HepG2 (cell line): ENCODE results near the gene SEPHS2. TPM values are rescaled to one million over a fixed set of nuclear protein-coding genes. Genes with fewer than 3 reads are reported as not detected.

Source experiments
- FOXC1 ChIP-seq: sonication (generic); formaldehyde crosslinking; IDR thresholded peaks from 2 replicates; pipeline ENCODE4 v1.8.0; 2022; ENCODE audit warnings: mild to moderate bottlenecking, missing genetic modification reagents, borderline replicate concordance
- HOXD1 ChIP-seq: sonication (generic); formaldehyde crosslinking; IDR thresholded peaks from 2 replicates; pipeline ENCODE4 v1.5.0; 2020; ENCODE audit warnings: missing genetic modification reagents
- KAT8 ChIP-seq: IDR thresholded peaks from 2 replicates; pipeline ENCODE4 v1.6.1; 2016; ENCODE audit warnings: missing genetic modification reagents, missing compliant biosample characterization
- MZF1 ChIP-seq: sonication (generic); formaldehyde crosslinking; IDR thresholded peaks from 2 replicates; pipeline ENCODE4 v1.8.1; 2023; ENCODE audit warnings: mild to moderate bottlenecking, missing genetic modification reagents, borderline replicate concordance
- NAIF1 ChIP-seq: sonication (generic); formaldehyde crosslinking; IDR thresholded peaks from 2 replicates; pipeline ENCODE4 v1.5.0; 2020; ENCODE audit warnings: mild to moderate bottlenecking, missing genetic modification reagents, borderline replicate concordance
- ZBTB7A ChIP-seq: sonication (generic); formaldehyde crosslinking; IDR thresholded peaks from 2 replicates; pipeline ENCODE4 v1.8.0; 2022; ENCODE audit warnings: mild to moderate bottlenecking, missing genetic modification reagents
- ZSCAN22 ChIP-seq: sonication (generic); formaldehyde crosslinking; IDR thresholded peaks from 2 replicates; pipeline ENCODE4 v1.4.0; 2020; ENCODE audit warnings: mild to moderate bottlenecking, missing genetic modification reagents
- ZSCAN29 ChIP-seq: sonication (generic); formaldehyde crosslinking; conservative IDR thresholded peaks from 2 replicates; pipeline ENCODE4 v1.4.0; 2020; ENCODE audit warnings: mild to moderate bottlenecking, missing genetic modification reagents
- polyA plus RNA-seq, 8 experiments: library from polyadenylated mRNA; depleted of rRNA in 3 of 8; stranded (reverse) in 7 of 8; unstranded in 1 of 8; fragments of >200 nt; fragmentation: Illumina TruSeq in 4 of 8; extraction: Trizol in 4 of 8; gene quantifications; 2 replicates each; pipeline versions ENCODE4 v1.2.1 to v1.2.3, GENCODE V29; 2011 to 2016; ENCODE audit warnings: low read depth in 4 of 8, missing spikeins in 1 of 8, mixed read lengths in 1 of 8; ENCODE audit not compliant: insufficient read depth in 1 of 8
- total RNA-seq, 5 experiments: library from RNA; depleted of rRNA; stranded (reverse); fragments of >200 nt; fragmentation: Illumina TruSeq; extraction: Trizol; gene quantifications; 2 replicates each; pipeline ENCODE4 v1.2.3, GENCODE V29; 2016; ENCODE audit warnings: low read depth in 1 of 5
- TF ChIP-seq, protein P1 (sequence below): sonication (generic); formaldehyde crosslinking; IDR thresholded peaks from 2 replicates; pipeline ENCODE4 v1.8.0; 2023; ENCODE audit warnings: mild to moderate bottlenecking, missing genetic modification reagents
- TF ChIP-seq, protein P2 (sequence below): sonication (generic); formaldehyde crosslinking; IDR thresholded peaks from 2 replicates; pipeline ENCODE4 v1.8.0; 2022; ENCODE audit warnings: missing genetic modification reagents, low read depth, mild to moderate bottlenecking, borderline replicate concordance
- TF ChIP-seq, protein P3 (sequence below): conservative IDR thresholded peaks from 2 replicates; pipeline ENCODE4 v1.6.1; 2018; ENCODE audit warnings: missing genetic modification reagents
- TF ChIP-seq, protein P4 (sequence below): IDR thresholded peaks from 2 replicates; pipeline ENCODE4 v1.6.1; 2018; ENCODE audit warnings: missing genetic modification reagents
- TF ChIP-seq, protein P5 (sequence below): sonication (generic); formaldehyde crosslinking; IDR thresholded peaks from 2 replicates; pipeline ENCODE4 v1.5.0; 2020; ENCODE audit warnings: missing genetic modification reagents
- TF ChIP-seq, protein P6 (sequence below): sonication (generic); formaldehyde crosslinking; conservative IDR thresholded peaks from 2 replicates; pipeline ENCODE4 v1.8.0; 2022; ENCODE audit warnings: missing genetic modification reagents
- TF ChIP-seq, protein P7 (sequence below): IDR thresholded peaks from 2 replicates; pipeline ENCODE4 v1.6.1; 2016; ENCODE audit warnings: low read depth, missing genetic modification reagents, missing compliant biosample characterization

The SEPHS2 gene
- total and polyA plus RNA-seq, 2 of the 13 experiments (the other 11 are each of a cell fraction or from before 2014, with no cell fraction given), result 20.7 to 127 TPM

DNA sequence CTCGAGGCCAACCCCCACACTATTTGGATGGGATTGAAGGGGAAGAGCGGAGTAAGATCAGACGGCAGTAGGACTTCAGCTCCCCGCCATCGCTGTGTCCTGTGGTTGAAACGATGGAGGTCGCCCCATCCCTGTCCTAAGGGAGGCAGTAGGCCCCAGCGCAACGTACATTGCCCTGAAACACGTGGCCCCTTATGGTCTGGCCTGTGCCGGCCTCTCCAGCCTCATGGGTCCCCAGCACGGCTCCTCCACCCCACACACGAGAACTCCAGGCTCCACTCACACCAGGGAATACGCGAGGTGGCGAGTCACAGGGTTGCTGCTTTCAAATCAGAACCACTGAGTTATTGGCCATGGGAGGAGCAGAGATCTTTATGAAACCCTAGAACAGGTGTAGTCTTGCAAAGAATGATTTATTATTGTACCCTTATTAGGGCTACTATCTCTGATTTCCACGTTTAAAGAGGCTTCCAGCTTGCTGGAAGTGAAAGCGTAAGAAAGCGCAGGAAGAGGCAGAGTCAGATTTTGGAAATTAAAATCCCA, 15.2 kb downstream of the SEPHS2 start (continued):
- TF ChIP-seq, protein P1, sequence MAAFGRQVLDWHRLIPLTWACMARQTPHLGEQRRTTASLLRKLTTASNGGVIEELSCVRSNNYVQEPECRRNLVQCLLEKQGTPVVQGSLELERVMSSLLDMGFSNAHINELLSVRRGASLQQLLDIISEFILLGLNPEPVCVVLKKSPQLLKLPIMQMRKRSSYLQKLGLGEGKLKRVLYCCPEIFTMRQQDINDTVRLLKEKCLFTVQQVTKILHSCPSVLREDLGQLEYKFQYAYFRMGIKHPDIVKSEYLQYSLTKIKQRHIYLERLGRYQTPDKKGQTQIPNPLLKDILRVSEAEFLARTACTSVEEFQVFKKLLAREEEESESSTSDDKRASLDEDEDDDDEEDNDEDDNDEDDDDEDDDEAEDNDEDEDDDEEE (CRISPR knock-in tag), result peak; percentile 39; the same call in 1 of the 2 replicates
- TF ChIP-seq, protein P2, sequence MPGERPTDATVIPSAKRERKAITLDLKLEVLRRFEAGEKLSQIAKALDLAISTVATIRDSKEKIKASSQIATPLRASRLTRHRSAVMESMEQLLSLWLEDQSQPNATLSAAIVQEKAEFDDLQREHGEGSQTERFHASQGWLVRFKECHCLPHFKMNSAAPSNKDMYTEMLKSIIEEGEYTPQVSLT (CRISPR knock-in tag), result no peak
- TF ChIP-seq FOXC1 (CRISPR knock-in tag), result 0 out of 2 replicates have a peak, but pooled peaks have one; percentile 75
- no peak for TF ChIP-seq MZF1
- TF ChIP-seq KAT8, result no peak
- TF ChIP-seq, protein P3, sequence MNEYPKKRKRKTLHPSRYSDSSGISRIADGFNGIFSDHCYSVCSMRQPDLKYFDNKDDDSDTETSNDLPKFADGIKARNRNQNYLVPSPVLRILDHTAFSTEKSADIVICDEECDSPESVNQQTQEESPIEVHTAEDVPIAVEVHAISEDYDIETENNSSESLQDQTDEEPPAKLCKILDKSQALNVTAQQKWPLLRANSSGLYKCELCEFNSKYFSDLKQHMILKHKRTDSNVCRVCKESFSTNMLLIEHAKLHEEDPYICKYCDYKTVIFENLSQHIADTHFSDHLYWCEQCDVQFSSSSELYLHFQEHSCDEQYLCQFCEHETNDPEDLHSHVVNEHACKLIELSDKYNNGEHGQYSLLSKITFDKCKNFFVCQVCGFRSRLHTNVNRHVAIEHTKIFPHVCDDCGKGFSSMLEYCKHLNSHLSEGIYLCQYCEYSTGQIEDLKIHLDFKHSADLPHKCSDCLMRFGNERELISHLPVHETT (CRISPR knock-in tag), result 0 out of 2 replicates have a peak, but pooled peaks have one; percentile 48
- TF ChIP-seq, protein P4, sequence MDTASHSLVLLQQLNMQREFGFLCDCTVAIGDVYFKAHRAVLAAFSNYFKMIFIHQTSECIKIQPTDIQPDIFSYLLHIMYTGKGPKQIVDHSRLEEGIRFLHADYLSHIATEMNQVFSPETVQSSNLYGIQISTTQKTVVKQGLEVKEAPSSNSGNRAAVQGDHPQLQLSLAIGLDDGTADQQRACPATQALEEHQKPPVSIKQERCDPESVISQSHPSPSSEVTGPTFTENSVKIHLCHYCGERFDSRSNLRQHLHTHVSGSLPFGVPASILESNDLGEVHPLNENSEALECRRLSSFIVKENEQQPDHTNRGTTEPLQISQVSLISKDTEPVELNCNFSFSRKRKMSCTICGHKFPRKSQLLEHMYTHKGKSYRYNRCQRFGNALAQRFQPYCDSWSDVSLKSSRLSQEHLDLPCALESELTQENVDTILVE (CRISPR knock-in tag), result no peak; the same call in 1 of the 2 replicates
- no peak for TF ChIP-seq ZSCAN29
- TF ChIP-seq, protein P5, sequence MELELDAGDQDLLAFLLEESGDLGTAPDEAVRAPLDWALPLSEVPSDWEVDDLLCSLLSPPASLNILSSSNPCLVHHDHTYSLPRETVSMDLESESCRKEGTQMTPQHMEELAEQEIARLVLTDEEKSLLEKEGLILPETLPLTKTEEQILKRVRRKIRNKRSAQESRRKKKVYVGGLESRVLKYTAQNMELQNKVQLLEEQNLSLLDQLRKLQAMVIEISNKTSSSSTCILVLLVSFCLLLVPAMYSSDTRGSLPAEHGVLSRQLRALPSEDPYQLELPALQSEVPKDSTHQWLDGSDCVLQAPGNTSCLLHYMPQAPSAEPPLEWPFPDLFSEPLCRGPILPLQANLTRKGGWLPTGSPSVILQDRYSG (CRISPR knock-in tag), result peak; percentile 33; the same call in 1 of the 2 replicates
- TF ChIP-seq, protein P6, sequence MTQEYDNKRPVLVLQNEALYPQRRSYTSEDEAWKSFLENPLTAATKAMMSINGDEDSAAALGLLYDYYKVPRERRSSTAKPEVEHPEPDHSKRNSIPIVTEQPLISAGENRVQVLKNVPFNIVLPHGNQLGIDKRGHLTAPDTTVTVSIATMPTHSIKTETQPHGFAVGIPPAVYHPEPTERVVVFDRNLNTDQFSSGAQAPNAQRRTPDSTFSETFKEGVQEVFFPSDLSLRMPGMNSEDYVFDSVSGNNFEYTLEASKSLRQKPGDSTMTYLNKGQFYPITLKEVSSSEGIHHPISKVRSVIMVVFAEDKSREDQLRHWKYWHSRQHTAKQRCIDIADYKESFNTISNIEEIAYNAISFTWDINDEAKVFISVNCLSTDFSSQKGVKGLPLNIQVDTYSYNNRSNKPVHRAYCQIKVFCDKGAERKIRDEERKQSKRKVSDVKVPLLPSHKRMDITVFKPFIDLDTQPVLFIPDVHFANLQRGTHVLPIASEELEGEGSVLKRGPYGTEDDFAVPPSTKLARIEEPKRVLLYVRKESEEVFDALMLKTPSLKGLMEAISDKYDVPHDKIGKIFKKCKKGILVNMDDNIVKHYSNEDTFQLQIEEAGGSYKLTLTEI, result no peak
- peak; percentile 88 for TF ChIP-seq ZBTB7A (CRISPR knock-in tag)
- TF ChIP-seq HOXD1 (CRISPR knock-in tag), result peak; percentile 72
- TF ChIP-seq, protein P7, sequence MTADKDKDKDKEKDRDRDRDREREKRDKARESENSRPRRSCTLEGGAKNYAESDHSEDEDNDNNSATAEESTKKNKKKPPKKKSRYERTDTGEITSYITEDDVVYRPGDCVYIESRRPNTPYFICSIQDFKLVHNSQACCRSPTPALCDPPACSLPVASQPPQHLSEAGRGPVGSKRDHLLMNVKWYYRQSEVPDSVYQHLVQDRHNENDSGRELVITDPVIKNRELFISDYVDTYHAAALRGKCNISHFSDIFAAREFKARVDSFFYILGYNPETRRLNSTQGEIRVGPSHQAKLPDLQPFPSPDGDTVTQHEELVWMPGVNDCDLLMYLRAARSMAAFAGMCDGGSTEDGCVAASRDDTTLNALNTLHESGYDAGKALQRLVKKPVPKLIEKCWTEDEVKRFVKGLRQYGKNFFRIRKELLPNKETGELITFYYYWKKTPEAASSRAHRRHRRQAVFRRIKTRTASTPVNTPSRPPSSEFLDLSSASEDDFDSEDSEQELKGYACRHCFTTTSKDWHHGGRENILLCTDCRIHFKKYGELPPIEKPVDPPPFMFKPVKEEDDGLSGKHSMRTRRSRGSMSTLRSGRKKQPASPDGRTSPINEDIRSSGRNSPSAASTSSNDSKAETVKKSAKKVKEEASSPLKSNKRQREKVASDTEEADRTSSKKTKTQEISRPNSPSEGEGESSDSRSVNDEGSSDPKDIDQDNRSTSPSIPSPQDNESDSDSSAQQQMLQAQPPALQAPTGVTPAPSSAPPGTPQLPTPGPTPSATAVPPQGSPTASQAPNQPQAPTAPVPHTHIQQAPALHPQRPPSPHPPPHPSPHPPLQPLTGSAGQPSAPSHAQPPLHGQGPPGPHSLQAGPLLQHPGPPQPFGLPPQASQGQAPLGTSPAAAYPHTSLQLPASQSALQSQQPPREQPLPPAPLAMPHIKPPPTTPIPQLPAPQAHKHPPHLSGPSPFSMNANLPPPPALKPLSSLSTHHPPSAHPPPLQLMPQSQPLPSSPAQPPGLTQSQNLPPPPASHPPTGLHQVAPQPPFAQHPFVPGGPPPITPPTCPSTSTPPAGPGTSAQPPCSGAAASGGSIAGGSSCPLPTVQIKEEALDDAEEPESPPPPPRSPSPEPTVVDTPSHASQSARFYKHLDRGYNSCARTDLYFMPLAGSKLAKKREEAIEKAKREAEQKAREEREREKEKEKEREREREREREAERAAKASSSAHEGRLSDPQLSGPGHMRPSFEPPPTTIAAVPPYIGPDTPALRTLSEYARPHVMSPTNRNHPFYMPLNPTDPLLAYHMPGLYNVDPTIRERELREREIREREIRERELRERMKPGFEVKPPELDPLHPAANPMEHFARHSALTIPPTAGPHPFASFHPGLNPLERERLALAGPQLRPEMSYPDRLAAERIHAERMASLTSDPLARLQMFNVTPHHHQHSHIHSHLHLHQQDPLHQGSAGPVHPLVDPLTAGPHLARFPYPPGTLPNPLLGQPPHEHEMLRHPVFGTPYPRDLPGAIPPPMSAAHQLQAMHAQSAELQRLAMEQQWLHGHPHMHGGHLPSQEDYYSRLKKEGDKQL (CRISPR knock-in tag), result no peak
- TF ChIP-seq ZSCAN22, result 0 out of 2 replicates have a peak, but pooled peaks have one; percentile 16
- no peak for TF ChIP-seq NAIF1 (CRISPR knock-in tag)
